Activated B cell treated with CpG ODN at 0.5 μM for 24 hours (primary cell): Measurements from ENCODE around the gene SYT9. TPM values are rescaled to one million over a fixed set of nuclear protein-coding genes. Genes with fewer than 3 reads are reported as not detected.

Experiments used
- ATAC-seq: fragments of 200-7000 bp; cut with Tn5 transposase; one replicate; pipeline ENCODE4 v1.10.0; 2021; ENCODE audit warnings: low read depth, mild to moderate bottlenecking, moderate library complexity
- CTCF ChIA-PET: fragments of 350-600 bp; sonication (Branson Sonifier 250); formaldehyde crosslinking; loops from one replicate; lab custom pipeline; 2021; ENCODE audit warnings: antibody characterized with exemption; lab: Charles Lee
- POLR2A ChIA-PET: fragments of 350-600 bp; sonication (Branson Sonifier 250); formaldehyde crosslinking; loops from one replicate; lab custom pipeline; 2021; ENCODE audit warnings: antibody characterized with exemption; lab: Charles Lee
- DNase-seq: peaks from one replicate; pipeline ENCODE4 v3.0.0; 2022
- H3K27ac Mint-ChIP-seq: one replicate; pipeline ENCODE4 v1.8.0; 2020; ENCODE audit warnings: mixed read lengths
- H3K27me3 Mint-ChIP-seq: one replicate; pipeline ENCODE4 v1.8.0; 2021; ENCODE audit warnings: mixed read lengths
- H3K36me3 Mint-ChIP-seq: one replicate; pipeline ENCODE4 v1.8.0; 2021; ENCODE audit warnings: low read depth, mixed read lengths
- H3K4me1 Mint-ChIP-seq: one replicate; pipeline ENCODE4 v1.8.0; 2021; ENCODE audit warnings: mixed read lengths
- H3K4me3 Mint-ChIP-seq: one replicate; pipeline ENCODE4 v1.8.0; 2020; ENCODE audit warnings: mild to moderate bottlenecking, mixed read lengths
- H3K9me3 Mint-ChIP-seq: one replicate; pipeline ENCODE4 v1.8.0; 2020; ENCODE audit warnings: mixed read lengths
- CTCF ChIP-seq: fragments of 200-600 bp; IDR thresholded peaks from one replicate; pipeline ENCODE4 v1.8.0; 2022; ENCODE audit warnings: antibody characterized with exemption, mild to moderate bottlenecking
- intact Hi-C: fragments of 100-400 bp; cut with micrococcal nuclease; formaldehyde crosslinking; loops from one replicate; pipeline ENCODE4 v1.15.1; 2024
- total RNA-seq: library from RNA; stranded (reverse); gene quantifications from 2 replicates; pipeline ENCODE4 v1.2.3, GENCODE V29; 2022

Gene SYT9
- total RNA-seq, 1 donor from 2014 or later: not detected

- Mint-ChIP-seq H3K4me3 (peak overlapping the region; percentile 92), H3K4me1 (peaks cover 47% of the 10 kb centered on the region), H3K9me3 (no peaks in the 10 kb centered on the region), H3K27me3 (no peaks in the 10 kb centered on the region), H3K36me3 (peaks cover 4% of the 10 kb centered on the region), H3K27ac (peak overlapping the region; percentile 97)
- TF ChIP-seq CTCF: no peak
- DNase-seq (peak; percentile 63), ATAC-seq (peak; percentile 68)
- ChIA-PET POLR2A (interaction anchor here (0.9 to 5.4 kb wide), 24 partner anchors 8 to 160 kb away, joined by 3 to 91 read pairs (median 4); partner anchors contain the start of gene CYB5R2), CTCF (interaction anchor here (0.8 to 3.8 kb wide), 16 partner anchors 8 to 182 kb away, joined by 3 to 23 read pairs (median 5); no protein-coding TSS in a partner anchor)
- intact Hi-C loops: loop anchor here (1.0 to 10.0 kb wide), 18 partner anchors 9 to 1888 kb away; partner anchors contain the start of genes EIF3F, OR2D3, TAF10 and TRIM3
Measured at GRCh38 chr11:7512525-7513233, 261.0 kb downstream of the SYT9 start.

GRCh38 chr11:7513234-7514098, 261.8 kb downstream of the SYT9 start, which contains the start of gene PPFIBP2:
PPFIBP2 (plus strand) TSS chr11:7513999; CDS start chr11:7549476, 35,477 bp downstream.
- ATAC-seq (peak; percentile 69), DNase-seq (peak; percentile 94)
- Mint-ChIP-seq H3K27me3 (no peaks in the 10 kb centered on the region), H3K4me3 (peak within 1 kb of the TSS; percentile 92), H3K27ac (peak within 1 kb of the TSS; percentile 97), H3K9me3 (no peaks in the 10 kb centered on the region), H3K36me3 (peaks cover 4% of the 10 kb centered on the region), H3K4me1 (peaks cover 47% of the 10 kb centered on the region)
- ChIA-PET POLR2A (interaction anchor here (0.6 to 5.4 kb wide), 26 partner anchors 8 to 159 kb away, joined by 3 to 91 read pairs (median 4); partner anchors contain the start of gene CYB5R2), CTCF (interaction anchor here (0.7 to 3.8 kb wide), 15 partner anchors 7 to 181 kb away, joined by 3 to 23 read pairs (median 5); no protein-coding TSS in a partner anchor)
- TF ChIP-seq CTCF: no peak
- intact Hi-C loops: loop anchor here (1.0 to 10.0 kb wide), 14 partner anchors 8 to 1889 kb away; partner anchors contain the start of genes EIF3F, OR2D3, TAF10 and TRIM3

GRCh38 chr11:7514099-7514591, 262.4 kb downstream of the SYT9 start:
- peak overlapping the region; percentile 79 for H3K27ac Mint-ChIP-seq

GRCh38 chr11:7515447-7515886, 263.8 kb downstream of the SYT9 start:
- Mint-ChIP-seq H3K27ac (peak overlapping the region; percentile 74), H3K27me3 (no peaks in the 10 kb centered on the region), H3K4me1 (peaks cover 36% of the 10 kb centered on the region), H3K9me3 (peaks cover 4% of the 10 kb centered on the region), H3K4me3 (peak overlapping the region; percentile 92), H3K36me3 (peaks cover 9% of the 10 kb centered on the region)
- TF ChIP-seq CTCF: no peak
- ChIA-PET POLR2A (interaction anchor here (0.6 to 5.4 kb wide), 7 partner anchors 14 to 150 kb away, joined by 3 to 91 read pairs (median 3); no protein-coding TSS in a partner anchor), CTCF (interaction anchor here (0.9 to 3.8 kb wide), 3 partner anchors 80 to 171 kb away, joined by 3 to 23 read pairs (median 4); no protein-coding TSS in a partner anchor)
- intact Hi-C loops: loop anchor here (10.0 kb wide), 3 partner anchors 591 to 1891 kb away; partner anchors contain the start of genes OR2D3, TRIM34 and ZNF215
- DNase-seq (no peak), ATAC-seq (no peak)

More at GRCh38 chr11:7514099-7514591, 262.4 kb downstream of the SYT9 start:
- H3K4me3 Mint-ChIP-seq: peak overlapping the region; percentile 92
- DNase-seq (no peak), ATAC-seq (peak; percentile 9)
- H3K27me3 Mint-ChIP-seq: no peaks in the 10 kb centered on the region
- intact Hi-C loops: loop anchor here (5.0 to 10.0 kb wide), 7 partner anchors 93 to 1889 kb away; partner anchors contain the start of genes EIF3F, OR2D3, TAF10 and TRIM3
- peaks cover 9% of the 10 kb centered on the region for H3K36me3 Mint-ChIP-seq
- TF ChIP-seq CTCF: no peak
- H3K9me3 Mint-ChIP-seq: peaks cover 4% of the 10 kb centered on the region
- POLR2A ChIA-PET: interaction anchor here (0.6 to 5.4 kb wide), 18 partner anchors 8 to 159 kb away, joined by 3 to 91 read pairs (median 6); partner anchors contain the start of gene CYB5R2
- CTCF ChIA-PET: interaction anchor here (0.7 to 3.8 kb wide), 9 partner anchors 7 to 181 kb away, joined by 3 to 23 read pairs (median 7); no protein-coding TSS in a partner anchor
- H3K4me1 Mint-ChIP-seq: peaks cover 47% of the 10 kb centered on the region
